ENCODE measurements around the gene ZC2HC1B.

The ZC2HC1B gene

GRCh38 chr6:143901885-143902750 is 37.8 kb downstream of the ZC2HC1B start:
- POLR2A ChIA-PET, result interaction anchor here (0.6 kb wide), 1 partner anchor 1115 kb away, joined by 4 read pairs; no protein-coding TSS in a partner anchor

GRCh38 chr6:143902827-143903226 is 38.6 kb downstream of the ZC2HC1B start:
- no peak overlapping the region for H3K4me3 ChIP-seq (ENCODE audit: low read depth, low read length)
- H3K27ac ChIP-seq (ENCODE audit: extremely low read depth, low read depth, low read length), result no peak overlapping the region
- ChIA-PET CTCF (interaction anchor here (0.7 kb wide), 1 partner anchor 481 kb away, joined by 4 read pairs; no protein-coding TSS in a partner anchor), POLR2A (interaction anchor here (0.6 kb wide), 1 partner anchor 1116 kb away, joined by 4 read pairs; no protein-coding TSS in a partner anchor)
- H3K9me3 ChIP-seq (ENCODE audit: control insufficient read depth, insufficient read depth, low read depth, low read length), result no peaks in the 10 kb centered on the region
- H3K36me3 ChIP-seq (ENCODE audit: control insufficient read depth in 2 of 2, insufficient read depth in 1 of 2, low read length in 2 of 2), result no peaks in the 10 kb centered on the region
- H3K4me1 ChIP-seq (ENCODE audit: control insufficient read depth, insufficient read depth, low read length), result no peaks in the 10 kb centered on the region
- no peak for TF ChIP-seq ZNF221 (tag by site-specific recombination; IDR thresholded peaks at IDR 0.05; ENCODE audit: borderline replicate concordance)
- TF ChIP-seq ZNF433 (tag by site-specific recombination; IDR thresholded peaks at IDR 0.05; ENCODE audit: low read depth), result no peak
- no peak for TF ChIP-seq ZBTB20 (tag by site-specific recombination; IDR thresholded peaks at IDR 0.05)
- no peak for TF ChIP-seq RBAK (tag by site-specific recombination; IDR thresholded peaks at IDR 0.05)
- TF ChIP-seq ZSCAN16 (tag by site-specific recombination; IDR thresholded peaks at IDR 0.05), result no peak

More at GRCh38 chr6:143901885-143902750, 37.8 kb downstream of the ZC2HC1B start:
- Histone ChIP-seq H3K9me3 (ENCODE audit: control insufficient read depth, insufficient read depth, low read depth, low read length) (no peaks in the 10 kb centered on the region), H3K4me3 (ENCODE audit: low read depth, low read length) (no peak overlapping the region), H3K27ac (ENCODE audit: extremely low read depth, low read depth, low read length) (no peak overlapping the region), H3K4me1 (ENCODE audit: control insufficient read depth, insufficient read depth, low read length) (no peaks in the 10 kb centered on the region), H3K36me3 (ENCODE audit: control insufficient read depth in 2 of 2, insufficient read depth in 1 of 2, low read length in 2 of 2) (no peaks in the 10 kb centered on the region)
- TF ChIP-seq MZF1 (tag by site-specific recombination; IDR thresholded peaks at IDR 0.05; ENCODE audit: borderline replicate concordance) (no peak), KLF7 (tag by site-specific recombination; IDR thresholded peaks at IDR 0.05; ENCODE audit: borderline replicate concordance) (no peak), ZNF654 (tag by site-specific recombination; IDR thresholded peaks at IDR 0.05; ENCODE audit: low read depth) (no peak), FEZF1 (tag by site-specific recombination; IDR thresholded peaks at IDR 0.05) (no peak), ZNF426 (tag by site-specific recombination; IDR thresholded peaks at IDR 0.05) (no peak), ZNF600 (tag by site-specific recombination; IDR thresholded peaks at IDR 0.05) (no peak), ZNF544 (tag by site-specific recombination; IDR thresholded peaks at IDR 0.05) (no peak), ZNF433 (tag by site-specific recombination; IDR thresholded peaks at IDR 0.05; ENCODE audit: low read depth) (no peak), ZNF560 (tag by site-specific recombination; IDR thresholded peaks at IDR 0.05; ENCODE audit: borderline replicate concordance) (no peak), ZNF132 (tag by site-specific recombination; IDR thresholded peaks at IDR 0.05; ENCODE audit: borderline replicate concordance) (no peak), ZBTB20 (tag by site-specific recombination; IDR thresholded peaks at IDR 0.05) (no peak)
- CTCF ChIA-PET, result no interaction called here

GRCh38 chr6:143911028-143911427 is 46.8 kb downstream of the ZC2HC1B start:
- Histone ChIP-seq H3K9me3 (ENCODE audit: control insufficient read depth, insufficient read depth, low read depth, low read length) (no peaks in the 10 kb centered on the region), H3K36me3 (ENCODE audit: control insufficient read depth in 2 of 2, insufficient read depth in 1 of 2, low read length in 2 of 2) (no peaks in the 10 kb centered on the region), H3K4me3 (ENCODE audit: low read depth, low read length) (no peak overlapping the region), H3K4me1 (ENCODE audit: control insufficient read depth, insufficient read depth, low read length) (no peaks in the 10 kb centered on the region), H3K27ac (ENCODE audit: extremely low read depth, low read depth, low read length) (no peak overlapping the region)
- POLR2A ChIA-PET, result no interaction called here
- TF ChIP-seq ZNF529 (tag by site-specific recombination; IDR thresholded peaks at IDR 0.05; ENCODE audit: insufficient replicate concordance), result peak; percentile 71
- TF ChIP-seq KLF17 (tag by site-specific recombination; IDR thresholded peaks at IDR 0.05), result no peak
- TF ChIP-seq ZSCAN18 (tag by site-specific recombination; IDR thresholded peaks at IDR 0.05), result no peak
- TF ChIP-seq SETDB1 (IDR thresholded peaks at IDR 0.05; ENCODE audit: insufficient read length, low read length), result peak; percentile 62
- CTCF ChIA-PET, result interaction anchor here (3.6 kb wide), 1 partner anchor 30 kb away, joined by 14 read pairs; no protein-coding TSS in a partner anchor

All from HEK293 (cell line).